GM12878 (cell line): ENCODE results near the gene BCL2L14. TPM values are rescaled to one million over a fixed set of nuclear protein-coding genes. Genes with fewer than 3 reads are reported as not detected.
A peak's percentile ranks its signal among the peaks of the same experiment; 100 is the strongest.

ENCODE experiments used
- ATAC-seq: fragments of 200-7000 bp; cut with Tn5 transposase; 3 replicates; pipeline ENCODE4 v1.9.1; 2020; ENCODE audit warnings: mild to moderate bottlenecking, moderate library complexity
- BruUV-seq: library from RNA; stranded (reverse); fragments of 400-500 nt; replicated peaks from 2 replicates; lab custom pipeline; 2021; lab: Mats Ljungman, UMichigan
- CTCF ChIA-PET: fragments of 300-600 bp; sonication (Branson Sonifier 250); formaldehyde crosslinking; extraction: SDS; loops from one replicate; lab custom pipeline; 2021; ENCODE audit warnings: inconsistent platforms; lab: Yijun Ruan, JAX
- POLR2A ChIA-PET: fragments of 350-600 bp; formaldehyde crosslinking; extraction: SDS; loops from one replicate; lab custom pipeline; 2021; ENCODE audit warnings: inconsistent platforms; lab: Charles Lee
- RAD21 ChIA-PET: fragments of 300-600 bp; sonication (Branson Sonifier 250); formaldehyde crosslinking; loops from one replicate; lab custom pipeline; 2023; ENCODE audit warnings: antibody characterized with exemption; ENCODE audit not compliant: unreplicated experiment; lab: Charles Lee
- SMC1A ChIA-PET: fragments of 300-600 bp; sonication (Branson Sonifier 250); formaldehyde crosslinking; loops from one replicate; lab custom pipeline; 2023; ENCODE audit not compliant: unreplicated experiment, uncharacterized antibody; lab: Charles Lee
- DNase-seq: peaks from one replicate; pipeline ENCODE4 v3.0.0-alpha.2; 2011; ENCODE audit warnings: low read depth, low spot score
- FAIRE-seq: peaks from 3 replicates; lab custom pipeline; 2011; peaks lifted over from hg19 to GRCh38; lab: Jason Lieb, UNC
- H2AFZ ChIP-seq: 2 replicates; pipeline ENCODE4 v1.6.0; 2011; ENCODE audit warnings: low read depth, low read length, control low read depth; ENCODE audit not compliant: control insufficient read depth
- H3K27ac ChIP-seq: 2 replicates; pipeline ENCODE4 v1.5.1; 2011; ENCODE audit warnings: control low read depth; ENCODE audit not compliant: control insufficient read depth, insufficient read depth
- H3K27me3 ChIP-seq, 2 experiments: replicated peaks in 1 of 2; 2 replicates each; pipeline versions ENCODE4 v1.6.0 to v1.6.1; 2011; ENCODE audit warnings: low read length in 1 of 2; ENCODE audit not compliant: control insufficient read depth in 2 of 2, insufficient read depth in 2 of 2
- H3K36me3 ChIP-seq, 2 experiments: 2 replicates each; pipeline ENCODE4 v1.5.1; 2011; ENCODE audit warnings: low read length in 1 of 2; ENCODE audit not compliant: control insufficient read depth in 2 of 2, insufficient read depth in 2 of 2
- H3K4me1 ChIP-seq: 2 replicates; pipeline ENCODE4 v1.6.1; 2011; ENCODE audit warnings: mild to moderate bottlenecking, low read length, moderate library complexity, mixed read lengths; ENCODE audit not compliant: control insufficient read depth, insufficient read depth
- H3K4me2 ChIP-seq: 2 replicates; pipeline ENCODE4 v1.6.0; 2011; ENCODE audit warnings: control low read depth; ENCODE audit not compliant: control insufficient read depth, insufficient read depth
- H3K4me3 ChIP-seq: fragments of 200-600 bp; sonication (generic); 2 replicates; pipeline ENCODE4 v1.5.1; 2016
- H3K79me2 ChIP-seq: 2 replicates; pipeline ENCODE4 v1.6.0; 2011; ENCODE audit warnings: low read length; ENCODE audit not compliant: control insufficient read depth, insufficient read depth
- H3K9ac ChIP-seq: 2 replicates; pipeline ENCODE4 v1.8.0; 2011; ENCODE audit warnings: low read length, control low read depth, mixed read lengths; ENCODE audit not compliant: control insufficient read depth, insufficient read depth
- H3K9me3 ChIP-seq: replicated peaks from 3 replicates; pipeline ENCODE4 v1.5.1; 2011; ENCODE audit warnings: mild to moderate bottlenecking, low read length; ENCODE audit not compliant: control insufficient read depth, insufficient read depth
- H4K20me1 ChIP-seq: 2 replicates; pipeline ENCODE4 v1.6.0; 2011; ENCODE audit not compliant: control insufficient read depth, insufficient read depth
- IRF4 ChIP-seq: IDR thresholded peaks from 2 replicates; pipeline ENCODE4 v1.6.1; 2011; ENCODE audit warnings: low read depth, low read length
- KDM1A ChIP-seq: fragments of 200-600 bp; sonication (generic); IDR thresholded peaks from 2 replicates; pipeline ENCODE4 v1.6.1; 2016; ENCODE audit warnings: borderline replicate concordance
- KLF5 ChIP-seq: fragments of 450-650 bp; IDR thresholded peaks from 2 replicates; pipeline ENCODE4 v1.6.1; 2014; ENCODE audit warnings: mild to moderate bottlenecking; ENCODE audit not compliant: partially characterized antibody
- NBN ChIP-seq: fragments of 450-650 bp; IDR thresholded peaks from 2 replicates; pipeline ENCODE4 v1.6.1; 2016
- NFIC ChIP-seq: IDR thresholded peaks from 2 replicates; pipeline ENCODE4 v1.6.1; 2012; ENCODE audit warnings: low read depth, mild to moderate bottlenecking, inconsistent platforms, low read length, moderate library complexity
- NFYB ChIP-seq: IDR thresholded peaks from 2 replicates; pipeline ENCODE4 v1.6.1; 2011; ENCODE audit warnings: low read depth, mild to moderate bottlenecking, low read length, improper control_type of control experiment, moderate library complexity; ENCODE audit not compliant: insufficient read depth
- RELA ChIP-seq: fragments of 450-650 bp; IDR thresholded peaks from 2 replicates; pipeline ENCODE4 v1.8.0; 2014; ENCODE audit warnings: borderline replicate concordance; ENCODE audit not compliant: partially characterized antibody
- SMAD5 ChIP-seq: IDR thresholded peaks from 2 replicates; pipeline ENCODE4 v1.6.1; 2016; ENCODE audit warnings: antibody characterized with exemption, low read depth
- SUPT20H ChIP-seq: IDR thresholded peaks from 2 replicates; pipeline ENCODE4 v1.6.1; 2011; ENCODE audit warnings: low read depth, mild to moderate bottlenecking, low read length, moderate library complexity, borderline replicate concordance; ENCODE audit not compliant: control insufficient read depth
- in situ Hi-C: fragments of 300-500 bp; cut with MboI; formaldehyde crosslinking; loops from 9 replicates; pipeline ENCODE4 v1.14.3; 2018; ENCODE audit warnings: mixed read lengths
- intact Hi-C: fragments of 100-400 bp; cut with micrococcal nuclease; formaldehyde crosslinking; loops from one replicate; pipeline ENCODE4 v1.14.2; 2022; ENCODE audit not compliant: unreplicated experiment
- polyA plus RNA-seq, 11 experiments: library from polyadenylated mRNA; depleted of rRNA in 4 of 11; unstranded in 6 of 11; stranded (reverse) in 5 of 11; fragments of >200 nt; fragmentation: Nextera tagmentation in 4 of 11; fragmentation: Illumina TruSeq in 1 of 11; extraction: Ambion mirVana in 4 of 11; extraction: Trizol in 1 of 11; gene quantifications; 1 replicate in 1 of 11; 2 replicates in 10 of 11; pipeline versions ENCODE4 v1.2.1 to v1.2.3, GENCODE V29; 2011 to 2016; ENCODE audit warnings: inconsistent platforms in 2 of 11, missing spikeins in 2 of 11, low read depth in 1 of 11
- total RNA-seq, 4 experiments: library from RNA; depleted of rRNA in 3 of 4; stranded (reverse); fragments of >200 nt in 3 of 4; fragmentation: Illumina TruSeq in 1 of 4; extraction: Trizol in 1 of 4; gene quantifications; 2 replicates each; pipeline versions ENCODE4 v1.2.1 to v1.2.3, GENCODE V29; 2013 to 2021
- TF ChIP-seq, protein P1 (sequence below): IDR thresholded peaks from 2 replicates; pipeline ENCODE4 v1.6.1; 2012; ENCODE audit warnings: low read depth, low read length, improper control_type of control experiment
- TF ChIP-seq, protein P2 (sequence below): fragments of 450-650 bp; IDR thresholded peaks from 2 replicates; pipeline ENCODE4 v1.6.1; 2017; ENCODE audit warnings: low read depth, mild to moderate bottlenecking, moderate library complexity
- TF ChIP-seq, protein P3 (sequence below): fragments of 450-650 bp; IDR thresholded peaks from 2 replicates; pipeline ENCODE4 v1.6.1; 2016; ENCODE audit warnings: mild to moderate bottlenecking
- TF ChIP-seq, protein P4 (sequence below): fragments of 450-650 bp; IDR thresholded peaks from 2 replicates; pipeline ENCODE4 v1.6.1; 2014; ENCODE audit warnings: mild to moderate bottlenecking
- TF ChIP-seq, protein P5 (sequence below): fragments of 450-650 bp; formaldehyde crosslinking; IDR thresholded peaks from 2 replicates; pipeline ENCODE4 v1.4.0; 2020; ENCODE audit warnings: mild to moderate bottlenecking, moderate library complexity

Gene BCL2L14
- total and polyA plus RNA-seq, 10 of the 15 experiments (the other 5 are each of a cell fraction or from before 2014, with no cell fraction given) = 0.59 to 2.5 (median 0.90) TPM

DNA sequence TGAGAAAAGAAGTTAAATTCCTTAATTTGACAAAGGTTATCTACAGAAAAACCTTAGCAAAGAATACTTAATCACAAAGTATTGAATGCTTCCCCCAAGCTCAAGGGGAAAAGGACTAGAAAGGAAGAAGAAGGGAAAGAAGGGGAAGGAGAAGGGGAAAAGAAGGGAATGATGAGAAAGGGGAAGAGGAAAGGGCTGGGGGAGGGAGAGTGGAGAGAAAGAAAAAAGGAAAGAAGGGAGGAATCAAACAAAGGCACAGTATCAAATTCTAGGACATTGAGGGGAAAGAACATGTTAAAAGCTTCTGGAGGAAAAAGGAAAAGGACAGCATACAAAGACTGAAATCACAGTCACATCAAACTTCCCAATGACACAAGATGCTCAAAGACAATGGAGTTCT is 70.3 kb downstream of the BCL2L14 start:
- Histone ChIP-seq H3K4me1 (no peaks in the 10 kb centered on the region), H3K9ac (no peak overlapping the region), H3K4me2 (no peak overlapping the region), H3K9me3 (no peaks in the 10 kb centered on the region), H3K27ac (no peak overlapping the region), H3K4me3 (no peak overlapping the region), H3K36me3 (no peaks in the 10 kb centered on the region), H3K79me2 (no peaks in the 10 kb centered on the region), H3K27me3 (no peaks in the 10 kb centered on the region), H4K20me1 (no peaks in the 10 kb centered on the region), H2AFZ (no peak overlapping the region)
- RAD21 ChIA-PET = no interaction called here
- DNase-seq (no peak), FAIRE-seq (peak; percentile 18), ATAC-seq (no peak)
- intact Hi-C loops (no loop called here), in situ Hi-C loops (no loop called here)
- CTCF ChIA-PET = no interaction called here
- no TSS peak for BruUV-seq
- POLR2A ChIA-PET = interaction anchor here (0.9 kb wide), 1 partner anchor 1186 kb away, joined by 4 read pairs; no protein-coding TSS in a partner anchor
- SMC1A ChIA-PET = interaction anchor here (0.6 to 1.4 kb wide), 2 partner anchors 9 to 168 kb away, joined by 3 to 4 read pairs; no protein-coding TSS in a partner anchor
- TF ChIP-seq SMAD5 (no peak), NFIC (no peak), KDM1A (no peak), NBN (no peak), SUPT20H (no peak), KLF5 (no peak), RELA (no peak), IRF4 (no peak), NFYB (no peak)
- TF ChIP-seq, protein P1, sequence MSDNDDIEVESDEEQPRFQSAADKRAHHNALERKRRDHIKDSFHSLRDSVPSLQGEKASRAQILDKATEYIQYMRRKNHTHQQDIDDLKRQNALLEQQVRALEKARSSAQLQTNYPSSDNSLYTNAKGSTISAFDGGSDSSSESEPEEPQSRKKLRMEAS = no peak
- TF ChIP-seq, protein P2, sequence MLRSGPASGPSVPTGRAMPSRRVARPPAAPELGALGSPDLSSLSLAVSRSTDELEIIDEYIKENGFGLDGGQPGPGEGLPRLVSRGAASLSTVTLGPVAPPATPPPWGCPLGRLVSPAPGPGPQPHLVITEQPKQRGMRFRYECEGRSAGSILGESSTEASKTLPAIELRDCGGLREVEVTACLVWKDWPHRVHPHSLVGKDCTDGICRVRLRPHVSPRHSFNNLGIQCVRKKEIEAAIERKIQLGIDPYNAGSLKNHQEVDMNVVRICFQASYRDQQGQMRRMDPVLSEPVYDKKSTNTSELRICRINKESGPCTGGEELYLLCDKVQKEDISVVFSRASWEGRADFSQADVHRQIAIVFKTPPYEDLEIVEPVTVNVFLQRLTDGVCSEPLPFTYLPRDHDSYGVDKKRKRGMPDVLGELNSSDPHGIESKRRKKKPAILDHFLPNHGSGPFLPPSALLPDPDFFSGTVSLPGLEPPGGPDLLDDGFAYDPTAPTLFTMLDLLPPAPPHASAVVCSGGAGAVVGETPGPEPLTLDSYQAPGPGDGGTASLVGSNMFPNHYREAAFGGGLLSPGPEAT = no peak
- TF ChIP-seq, protein P3, sequence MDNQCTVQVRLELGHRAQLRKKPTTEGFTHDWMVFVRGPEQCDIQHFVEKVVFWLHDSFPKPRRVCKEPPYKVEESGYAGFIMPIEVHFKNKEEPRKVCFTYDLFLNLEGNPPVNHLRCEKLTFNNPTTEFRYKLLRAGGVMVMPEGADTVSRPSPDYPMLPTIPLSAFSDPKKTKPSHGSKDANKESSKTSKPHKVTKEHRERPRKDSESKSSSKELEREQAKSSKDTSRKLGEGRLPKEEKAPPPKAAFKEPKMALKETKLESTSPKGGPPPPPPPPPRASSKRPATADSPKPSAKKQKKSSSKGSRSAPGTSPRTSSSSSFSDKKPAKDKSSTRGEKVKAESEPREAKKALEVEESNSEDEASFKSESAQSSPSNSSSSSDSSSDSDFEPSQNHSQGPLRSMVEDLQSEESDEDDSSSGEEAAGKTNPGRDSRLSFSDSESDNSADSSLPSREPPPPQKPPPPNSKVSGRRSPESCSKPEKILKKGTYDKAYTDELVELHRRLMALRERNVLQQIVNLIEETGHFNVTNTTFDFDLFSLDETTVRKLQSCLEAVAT = no peak
- TF ChIP-seq, protein P4, sequence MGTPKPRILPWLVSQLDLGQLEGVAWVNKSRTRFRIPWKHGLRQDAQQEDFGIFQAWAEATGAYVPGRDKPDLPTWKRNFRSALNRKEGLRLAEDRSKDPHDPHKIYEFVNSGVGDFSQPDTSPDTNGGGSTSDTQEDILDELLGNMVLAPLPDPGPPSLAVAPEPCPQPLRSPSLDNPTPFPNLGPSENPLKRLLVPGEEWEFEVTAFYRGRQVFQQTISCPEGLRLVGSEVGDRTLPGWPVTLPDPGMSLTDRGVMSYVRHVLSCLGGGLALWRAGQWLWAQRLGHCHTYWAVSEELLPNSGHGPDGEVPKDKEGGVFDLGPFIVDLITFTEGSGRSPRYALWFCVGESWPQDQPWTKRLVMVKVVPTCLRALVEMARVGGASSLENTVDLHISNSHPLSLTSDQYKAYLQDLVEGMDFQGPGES = no peak
- TF ChIP-seq, protein P5, sequence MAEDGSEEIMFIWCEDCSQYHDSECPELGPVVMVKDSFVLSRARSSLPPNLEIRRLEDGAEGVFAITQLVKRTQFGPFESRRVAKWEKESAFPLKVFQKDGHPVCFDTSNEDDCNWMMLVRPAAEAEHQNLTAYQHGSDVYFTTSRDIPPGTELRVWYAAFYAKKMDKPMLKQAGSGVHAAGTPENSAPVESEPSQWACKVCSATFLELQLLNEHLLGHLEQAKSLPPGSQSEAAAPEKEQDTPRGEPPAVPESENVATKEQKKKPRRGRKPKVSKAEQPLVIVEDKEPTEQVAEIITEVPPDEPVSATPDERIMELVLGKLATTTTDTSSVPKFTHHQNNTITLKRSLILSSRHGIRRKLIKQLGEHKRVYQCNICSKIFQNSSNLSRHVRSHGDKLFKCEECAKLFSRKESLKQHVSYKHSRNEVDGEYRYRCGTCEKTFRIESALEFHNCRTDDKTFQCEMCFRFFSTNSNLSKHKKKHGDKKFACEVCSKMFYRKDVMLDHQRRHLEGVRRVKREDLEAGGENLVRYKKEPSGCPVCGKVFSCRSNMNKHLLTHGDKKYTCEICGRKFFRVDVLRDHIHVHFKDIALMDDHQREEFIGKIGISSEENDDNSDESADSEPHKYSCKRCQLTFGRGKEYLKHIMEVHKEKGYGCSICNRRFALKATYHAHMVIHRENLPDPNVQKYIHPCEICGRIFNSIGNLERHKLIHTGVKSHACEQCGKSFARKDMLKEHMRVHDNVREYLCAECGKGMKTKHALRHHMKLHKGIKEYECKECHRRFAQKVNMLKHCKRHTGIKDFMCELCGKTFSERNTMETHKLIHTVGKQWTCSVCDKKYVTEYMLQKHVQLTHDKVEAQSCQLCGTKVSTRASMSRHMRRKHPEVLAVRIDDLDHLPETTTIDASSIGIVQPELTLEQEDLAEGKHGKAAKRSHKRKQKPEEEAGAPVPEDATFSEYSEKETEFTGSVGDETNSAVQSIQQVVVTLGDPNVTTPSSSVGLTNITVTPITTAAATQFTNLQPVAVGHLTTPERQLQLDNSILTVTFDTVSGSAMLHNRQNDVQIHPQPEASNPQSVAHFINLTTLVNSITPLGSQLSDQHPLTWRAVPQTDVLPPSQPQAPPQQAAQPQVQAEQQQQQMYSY (CRISPR knock-in tag) = no peak
